ENCODE results near the gene GHR. TPM values are rescaled to one million over a fixed set of nuclear protein-coding genes. Genes with fewer than 3 reads are reported as not detected.

Gene GHR
- total and polyA plus RNA-seq, 10 of the 15 experiments (the other 5 are each of a cell fraction or from before 2014, with no cell fraction given): 0.23 to 10.2 (median 0.48) TPM

DNA sequence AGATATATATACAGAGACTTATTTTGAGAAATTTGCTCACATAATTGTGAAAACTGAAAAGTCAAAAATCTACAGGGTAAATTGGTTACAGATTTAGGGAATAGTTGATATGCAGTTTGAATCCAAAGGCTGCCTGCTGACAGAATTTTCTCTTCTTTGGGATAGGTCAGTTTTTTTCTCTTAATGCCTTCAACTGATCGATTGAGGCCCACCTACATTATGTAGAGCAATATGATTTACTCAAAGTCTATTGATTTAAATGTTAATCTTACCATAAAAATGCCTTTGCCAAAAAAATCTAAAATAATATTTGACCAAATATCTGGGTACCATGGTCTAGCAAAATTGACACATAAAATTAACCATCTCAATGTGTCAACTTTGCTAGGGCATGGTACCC, 3.9 kb upstream of the GHR start (continued):
- TF ChIP-seq, protein P1, sequence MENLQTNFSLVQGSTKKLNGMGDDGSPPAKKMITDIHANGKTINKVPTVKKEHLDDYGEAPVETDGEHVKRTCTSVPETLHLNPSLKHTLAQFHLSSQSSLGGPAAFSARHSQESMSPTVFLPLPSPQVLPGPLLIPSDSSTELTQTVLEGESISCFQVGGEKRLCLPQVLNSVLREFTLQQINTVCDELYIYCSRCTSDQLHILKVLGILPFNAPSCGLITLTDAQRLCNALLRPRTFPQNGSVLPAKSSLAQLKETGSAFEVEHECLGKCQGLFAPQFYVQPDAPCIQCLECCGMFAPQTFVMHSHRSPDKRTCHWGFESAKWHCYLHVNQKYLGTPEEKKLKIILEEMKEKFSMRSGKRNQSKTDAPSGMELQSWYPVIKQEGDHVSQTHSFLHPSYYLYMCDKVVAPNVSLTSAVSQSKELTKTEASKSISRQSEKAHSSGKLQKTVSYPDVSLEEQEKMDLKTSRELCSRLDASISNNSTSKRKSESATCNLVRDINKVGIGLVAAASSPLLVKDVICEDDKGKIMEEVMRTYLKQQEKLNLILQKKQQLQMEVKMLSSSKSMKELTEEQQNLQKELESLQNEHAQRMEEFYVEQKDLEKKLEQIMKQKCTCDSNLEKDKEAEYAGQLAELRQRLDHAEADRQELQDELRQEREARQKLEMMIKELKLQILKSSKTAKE (IDR thresholded peaks at IDR 0.05; ENCODE audit: low read depth, poor library complexity, severe bottlenecking): no peak
- TF ChIP-seq, protein P2, sequence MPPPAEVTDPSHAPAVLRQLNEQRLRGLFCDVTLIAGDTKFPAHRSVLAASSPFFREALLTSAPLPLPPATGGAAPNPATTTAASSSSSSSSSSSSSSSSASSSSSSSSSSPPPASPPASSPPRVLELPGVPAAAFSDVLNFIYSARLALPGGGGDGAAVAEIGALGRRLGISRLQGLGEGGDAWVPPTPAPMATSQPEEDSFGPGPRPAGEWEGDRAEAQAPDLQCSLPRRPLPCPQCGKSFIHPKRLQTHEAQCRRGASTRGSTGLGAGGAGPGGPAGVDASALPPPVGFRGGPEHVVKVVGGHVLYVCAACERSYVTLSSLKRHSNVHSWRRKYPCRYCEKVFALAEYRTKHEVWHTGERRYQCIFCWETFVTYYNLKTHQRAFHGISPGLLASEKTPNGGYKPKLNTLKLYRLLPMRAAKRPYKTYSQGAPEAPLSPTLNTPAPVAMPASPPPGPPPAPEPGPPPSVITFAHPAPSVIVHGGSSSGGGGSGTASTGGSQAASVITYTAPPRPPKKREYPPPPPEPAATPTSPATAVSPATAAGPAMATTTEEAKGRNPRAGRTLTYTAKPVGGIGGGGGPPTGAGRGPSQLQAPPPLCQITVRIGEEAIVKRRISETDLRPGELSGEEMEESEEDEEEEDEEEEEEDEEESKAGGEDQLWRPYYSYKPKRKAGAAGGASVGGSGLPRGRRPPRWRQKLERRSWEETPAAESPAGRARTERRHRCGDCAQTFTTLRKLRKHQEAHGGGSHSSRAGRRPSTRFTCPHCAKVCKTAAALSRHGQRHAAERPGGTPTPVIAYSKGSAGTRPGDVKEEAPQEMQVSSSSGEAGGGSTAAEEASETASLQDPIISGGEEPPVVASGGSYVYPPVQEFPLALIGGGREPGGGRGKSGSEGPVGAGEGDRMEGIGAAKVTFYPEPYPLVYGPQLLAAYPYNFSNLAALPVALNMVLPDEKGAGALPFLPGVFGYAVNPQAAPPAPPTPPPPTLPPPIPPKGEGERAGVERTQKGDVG (CRISPR knock-in tag; IDR thresholded peaks at IDR 0.05): no peak
- TF ChIP-seq TBL1XR1 (IDR thresholded peaks at IDR 0.05; ENCODE audit: low read depth, low read length): no peak

DNA sequence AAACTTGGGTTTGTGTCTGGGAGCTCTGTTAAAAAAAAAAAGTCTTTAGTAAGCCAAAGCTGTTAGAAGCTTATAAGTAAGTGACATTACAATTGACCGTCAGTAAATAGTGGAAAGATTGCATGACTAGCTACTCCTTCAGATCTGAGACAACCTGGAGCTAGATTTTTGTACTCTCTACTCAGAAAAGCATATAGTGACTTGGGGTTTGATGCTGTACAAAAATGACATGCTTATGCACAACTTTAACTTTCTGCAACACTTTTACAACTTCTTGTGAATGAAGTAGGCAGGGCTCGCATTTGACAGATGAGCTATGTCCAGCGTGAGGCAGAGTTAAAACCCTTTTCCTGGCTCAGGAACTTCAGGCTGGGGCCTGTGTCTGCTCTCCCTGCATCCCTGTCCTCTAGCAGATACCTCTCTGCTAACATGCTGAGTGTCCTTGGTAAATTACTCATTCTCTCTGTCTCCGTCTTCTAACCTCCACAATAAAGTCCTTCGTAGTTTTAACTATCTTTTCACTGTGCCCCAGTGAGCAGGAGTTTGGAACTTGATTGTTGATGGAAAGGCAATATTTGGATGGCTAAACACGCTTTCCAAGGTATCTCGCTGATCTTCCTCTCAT, 471 bp upstream of the GHR start:
- no TSS peak for BruUV-seq (replicated peaks)
- Histone ChIP-seq H3K27me3 (replicated peaks in 1 of 2; ENCODE audit: control insufficient read depth in 2 of 2, insufficient read depth in 2 of 2, low read length in 1 of 2) (peaks cover 0 to 3% of the 10 kb centered on the region in 2 experiments; a peak in 2 of 4 replicates), H4K20me1 (ENCODE audit: control insufficient read depth, insufficient read depth) (no peaks in the 10 kb centered on the region), H3K79me2 (ENCODE audit: control insufficient read depth, insufficient read depth, low read length) (no peaks in the 10 kb centered on the region), H3K4me3 (no peak overlapping the region), H2AFZ (ENCODE audit: control insufficient read depth, low read depth, low read length) (no peak overlapping the region), H3K9me3 (replicated peaks; ENCODE audit: control insufficient read depth, insufficient read depth, low read length) (no peaks in the 10 kb centered on the region; the same call in 2 of the 3 replicates), H3K4me2 (ENCODE audit: control insufficient read depth, insufficient read depth) (no peak overlapping the region), H3K9ac (ENCODE audit: control insufficient read depth, insufficient read depth, low read length) (no peak overlapping the region), H3K27ac (ENCODE audit: control insufficient read depth, insufficient read depth) (no peak overlapping the region), H3K36me3 (ENCODE audit: control insufficient read depth in 2 of 2, insufficient read depth in 2 of 2, low read length in 1 of 2) (no peaks in the 10 kb centered on the region), H3K4me1 (ENCODE audit: control insufficient read depth, insufficient read depth, low read length) (no peaks in the 10 kb centered on the region)
- RAD21 ChIA-PET (ENCODE audit: unreplicated experiment): interaction anchor here (0.6 to 5.8 kb wide), 27 partner anchors 31 to 566 kb away, joined by 3 to 79 read pairs (median 4); no protein-coding TSS in a partner anchor
- 23% methylated on average over 7 of the region's 7 CpGs for WGBS (ENCODE audit: insufficient coverage, insufficient replicate concordance, low lambda C conversion rate, missing lambda C conversion rate)
- intact Hi-C loops (cut with micrococcal nuclease; ENCODE audit: unreplicated experiment) (no loop called here), in situ Hi-C loops (cut with MboI) (no loop called here)
- TF ChIP-seq YY1 (IDR thresholded peaks at IDR 0.05; ENCODE audit: low read depth, low read length): no peak
- TF ChIP-seq FOS (IDR thresholded peaks at IDR 0.05; ENCODE audit: borderline replicate concordance, extremely low read depth, insufficient read length): no peak
- no peak for TF ChIP-seq WRNIP1 (IDR thresholded peaks at IDR 0.05; ENCODE audit: borderline replicate concordance, low read depth, low read length)
- no peak for TF ChIP-seq CEBPB (IDR thresholded peaks at IDR 0.05; ENCODE audit: borderline replicate concordance in 1 of 2, low read depth in 2 of 2, low read length in 2 of 2)
- TF ChIP-seq KDM1A (IDR thresholded peaks at IDR 0.05; ENCODE audit: borderline replicate concordance): no peak
- no peak for TF ChIP-seq NFYA (IDR thresholded peaks at IDR 0.05; ENCODE audit: borderline replicate concordance, low read depth, low read length)
- no peak for TF ChIP-seq PAX5 (IDR thresholded peaks at IDR 0.05; ENCODE audit: borderline replicate concordance, low read depth, low read length)
- no peak for TF ChIP-seq SIX5 (IDR thresholded peaks at IDR 0.05; ENCODE audit: low read depth, low read length, severe bottlenecking)
- TF ChIP-seq, protein P3, sequence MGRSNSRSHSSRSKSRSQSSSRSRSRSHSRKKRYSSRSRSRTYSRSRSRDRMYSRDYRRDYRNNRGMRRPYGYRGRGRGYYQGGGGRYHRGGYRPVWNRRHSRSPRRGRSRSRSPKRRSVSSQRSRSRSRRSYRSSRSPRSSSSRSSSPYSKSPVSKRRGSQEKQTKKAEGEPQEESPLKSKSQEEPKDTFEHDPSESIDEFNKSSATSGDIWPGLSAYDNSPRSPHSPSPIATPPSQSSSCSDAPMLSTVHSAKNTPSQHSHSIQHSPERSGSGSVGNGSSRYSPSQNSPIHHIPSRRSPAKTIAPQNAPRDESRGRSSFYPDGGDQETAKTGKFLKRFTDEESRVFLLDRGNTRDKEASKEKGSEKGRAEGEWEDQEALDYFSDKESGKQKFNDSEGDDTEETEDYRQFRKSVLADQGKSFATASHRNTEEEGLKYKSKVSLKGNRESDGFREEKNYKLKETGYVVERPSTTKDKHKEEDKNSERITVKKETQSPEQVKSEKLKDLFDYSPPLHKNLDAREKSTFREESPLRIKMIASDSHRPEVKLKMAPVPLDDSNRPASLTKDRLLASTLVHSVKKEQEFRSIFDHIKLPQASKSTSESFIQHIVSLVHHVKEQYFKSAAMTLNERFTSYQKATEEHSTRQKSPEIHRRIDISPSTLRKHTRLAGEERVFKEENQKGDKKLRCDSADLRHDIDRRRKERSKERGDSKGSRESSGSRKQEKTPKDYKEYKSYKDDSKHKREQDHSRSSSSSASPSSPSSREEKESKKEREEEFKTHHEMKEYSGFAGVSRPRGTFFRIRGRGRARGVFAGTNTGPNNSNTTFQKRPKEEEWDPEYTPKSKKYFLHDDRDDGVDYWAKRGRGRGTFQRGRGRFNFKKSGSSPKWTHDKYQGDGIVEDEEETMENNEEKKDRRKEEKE (IDR thresholded peaks at IDR 0.05): no peak
- TF ChIP-seq SREBF2 (IDR thresholded peaks at IDR 0.05; ENCODE audit: low read length): no peak
- no peak for ATAC-seq
- POLR2A ChIA-PET: interaction anchor here (1.0 to 1.7 kb wide), 5 partner anchors 33 to 50 kb away, joined by 3 to 5 read pairs (median 4); no protein-coding TSS in a partner anchor
- SMC1A ChIA-PET (ENCODE audit: uncharacterized antibody, unreplicated experiment): interaction anchor here (0.6 to 6.2 kb wide), 36 partner anchors 8 to 566 kb away, joined by 3 to 33 read pairs (median 4); no protein-coding TSS in a partner anchor
- no peak for DNase-seq (ENCODE audit: low read depth, low spot score)
- no peak for FAIRE-seq
- CTCF ChIA-PET: interaction anchor here (0.6 to 3.1 kb wide), 44 partner anchors 9 to 594 kb away, joined by 3 to 31 read pairs (median 4); no protein-coding TSS in a partner anchor

Data from GM12878 (cell line).